PFSK-1 (cell line): ENCODE results near the gene TTI1.

ENCODE experiments used
- FOXP2 ChIP-seq: optimal IDR thresholded peaks from 2 replicates; pipeline ENCODE3; 2011; ENCODE audit warnings: borderline replicate concordance, control low read depth, inconsistent platforms; ENCODE audit not compliant: insufficient read depth; ENCODE audit errors: extremely low read length, extremely low read depth
- POLR2AphosphoS5 ChIP-seq: IDR thresholded peaks from 2 replicates; pipeline ENCODE4 v1.6.1; 2012; ENCODE audit warnings: low read depth, mild to moderate bottlenecking, control low read depth, low read length, moderate library complexity
- SIN3A ChIP-seq: IDR thresholded peaks from 2 replicates; pipeline ENCODE4 v1.6.1; 2012; ENCODE audit warnings: mild to moderate bottlenecking, low read length, moderate library complexity, borderline replicate concordance; ENCODE audit not compliant: insufficient read depth
- TAF1 ChIP-seq: IDR thresholded peaks from 2 replicates; pipeline ENCODE4 v1.6.1; 2012; ENCODE audit warnings: low read length, control low read depth, borderline replicate concordance; ENCODE audit not compliant: insufficient read depth
- TF ChIP-seq, protein P1 (sequence below), 2 experiments: IDR thresholded peaks; 2 replicates each; pipeline versions ENCODE4 v1.6.1 to v1.8.0; 2011 to 2012; ENCODE audit warnings: low read depth in 2 of 2, low read length in 2 of 2, control low read depth in 1 of 2, inconsistent platforms in 1 of 2, mild to moderate bottlenecking in 1 of 2, moderate library complexity in 1 of 2; ENCODE audit not compliant: insufficient read depth in 1 of 2

DNA sequence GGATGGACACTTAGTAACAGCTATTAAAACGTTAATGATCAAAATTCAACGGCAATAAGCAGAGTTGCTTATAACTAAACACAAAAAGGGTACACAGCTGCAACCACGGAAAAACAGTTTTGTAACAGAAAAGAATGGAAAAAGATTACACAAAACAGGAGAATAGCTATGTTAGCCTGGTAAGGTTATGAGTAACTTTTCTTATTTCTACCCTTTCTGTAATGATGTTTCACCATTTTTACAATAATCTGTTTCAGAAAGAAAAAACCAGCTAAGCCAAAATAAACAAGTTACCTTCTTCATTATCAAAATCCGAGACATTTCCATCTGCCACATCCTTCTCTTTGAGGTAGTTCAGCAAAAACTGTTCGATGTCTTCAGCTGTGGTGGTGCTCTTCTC is 27.4 kb downstream of the TTI1 start:
- no peak for TF ChIP-seq TAF1
- TF ChIP-seq SIN3A, result no peak
- TF ChIP-seq FOXP2, result no peak
- TF ChIP-seq, protein P1, sequence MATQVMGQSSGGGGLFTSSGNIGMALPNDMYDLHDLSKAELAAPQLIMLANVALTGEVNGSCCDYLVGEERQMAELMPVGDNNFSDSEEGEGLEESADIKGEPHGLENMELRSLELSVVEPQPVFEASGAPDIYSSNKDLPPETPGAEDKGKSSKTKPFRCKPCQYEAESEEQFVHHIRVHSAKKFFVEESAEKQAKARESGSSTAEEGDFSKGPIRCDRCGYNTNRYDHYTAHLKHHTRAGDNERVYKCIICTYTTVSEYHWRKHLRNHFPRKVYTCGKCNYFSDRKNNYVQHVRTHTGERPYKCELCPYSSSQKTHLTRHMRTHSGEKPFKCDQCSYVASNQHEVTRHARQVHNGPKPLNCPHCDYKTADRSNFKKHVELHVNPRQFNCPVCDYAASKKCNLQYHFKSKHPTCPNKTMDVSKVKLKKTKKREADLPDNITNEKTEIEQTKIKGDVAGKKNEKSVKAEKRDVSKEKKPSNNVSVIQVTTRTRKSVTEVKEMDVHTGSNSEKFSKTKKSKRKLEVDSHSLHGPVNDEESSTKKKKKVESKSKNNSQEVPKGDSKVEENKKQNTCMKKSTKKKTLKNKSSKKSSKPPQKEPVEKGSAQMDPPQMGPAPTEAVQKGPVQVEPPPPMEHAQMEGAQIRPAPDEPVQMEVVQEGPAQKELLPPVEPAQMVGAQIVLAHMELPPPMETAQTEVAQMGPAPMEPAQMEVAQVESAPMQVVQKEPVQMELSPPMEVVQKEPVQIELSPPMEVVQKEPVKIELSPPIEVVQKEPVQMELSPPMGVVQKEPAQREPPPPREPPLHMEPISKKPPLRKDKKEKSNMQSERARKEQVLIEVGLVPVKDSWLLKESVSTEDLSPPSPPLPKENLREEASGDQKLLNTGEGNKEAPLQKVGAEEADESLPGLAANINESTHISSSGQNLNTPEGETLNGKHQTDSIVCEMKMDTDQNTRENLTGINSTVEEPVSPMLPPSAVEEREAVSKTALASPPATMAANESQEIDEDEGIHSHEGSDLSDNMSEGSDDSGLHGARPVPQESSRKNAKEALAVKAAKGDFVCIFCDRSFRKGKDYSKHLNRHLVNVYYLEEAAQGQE (IDR thresholded peaks at IDR 0.05; ENCODE audit: insufficient read depth in 1 of 2, low read depth in 2 of 2, low read length in 2 of 2), result no peak
- TF ChIP-seq POLR2AphosphoS5, result no peak
